ACHN (cell line): ENCODE results near the gene AOX1.
A peak's percentile ranks its signal among the peaks of the same experiment; 100 is the strongest.
"Not testable (repeated sequence)": the region's sequence is repeated elsewhere in the genome, so short reads cannot be mapped to it uniquely, and the experiment has no call there.

Experiments
- DNase-seq: peaks from one replicate; pipeline ENCODE4 v3.0.0-alpha.2; 2015
- in situ Hi-C: cut with HindIII; loops from 2 replicates; pipeline ENCODE4 v1.10.0; 2017; ENCODE audit warnings: low sequenced_read_pairs, low pct_ligation_motif_present, low pct_unique_long_range_greater_than_20kb

Gene AOX1

GRCh38 chr2:200713003-200713703 lies 127.3 kb downstream of the AOX1 start:
- DNase-seq, result peak; percentile 91
- in situ Hi-C loops, result no loop called here

GRCh38 chr2:200713704-200714064 lies 127.9 kb downstream of the AOX1 start:
- DNase-seq, result no peak
- in situ Hi-C loops, result no loop called here

- in situ Hi-C loops, DNase-seq: not testable (repeated sequence)
Observed at GRCh38 chr2:200715014-200715413, 129.2 kb downstream of the AOX1 start.

GRCh38 chr2:200716386-200716785 lies 130.6 kb downstream of the AOX1 start:
- in situ Hi-C loops, result no loop called here
- DNase-seq, result no peak
